SKM-1 (cell line): ENCODE data around the gene MYMK.

Experiments used
- DNase-seq: peaks from one replicate; lab custom pipeline; 2025; ENCODE audit not compliant: unreplicated experiment; lab: John Stamatoyannopoulos, UW

MYMK gene

GRCh38 chr9:133470427-133470924, 54.3 kb downstream of the MYMK start:
- no peak for DNase-seq

- DNase-seq, result no peak
These were observed 55.9 kb downstream of the MYMK start for GRCh38 chr9:133468777-133469421.

GRCh38 chr9:133468374-133468773, 56.4 kb downstream of the MYMK start:
- no peak for DNase-seq

GRCh38 chr9:133467101-133467500, 57.7 kb downstream of the MYMK start:
- no peak for DNase-seq

GRCh38 chr9:133465984-133466383, 58.8 kb downstream of the MYMK start:
- DNase-seq, result no peak

- DNase-seq, result no peak
These were observed 60.1 kb downstream of the MYMK start for GRCh38 chr9:133464638-133465037.
